ENCODE measurements around the gene SLC9A1. TPM values are rescaled to one million over a fixed set of nuclear protein-coding genes. Genes with fewer than 3 reads are reported as not detected.

The SLC9A1 gene
- polyA plus RNA-seq, 1 donor (not counting 4 experiments of a cell fraction or from before 2014, with no cell fraction given): 12.4 TPM

- Histone ChIP-seq H3K36me3 (ENCODE audit: control insufficient read depth in 2 of 2, extremely low read depth in 1 of 2, insufficient read depth in 2 of 2, low read length in 2 of 2) (peaks cover 8 to 19% of the 10 kb centered on the region in 2 experiments), H3K9me1 (ENCODE audit: control insufficient read depth, extremely low read depth, insufficient read depth, low read length) (peaks cover 17% of the 10 kb centered on the region), H3K4me3 (ENCODE audit: control insufficient read depth in 2 of 3, extremely low read depth in 1 of 3, insufficient read depth in 2 of 3, low read depth in 1 of 3, low read length in 3 of 3) (peak overlapping the region in 1 of 3 experiments; percentile 22), H3K4me1 (ENCODE audit: control insufficient read depth, extremely low read depth, insufficient read depth, low read length) (peaks cover 61% of the 10 kb centered on the region), H3K9ac (ENCODE audit: control insufficient read depth, extremely low read depth, insufficient read depth, low read length) (peak overlapping the region; percentile 53), H3K9me3 (ENCODE audit: control insufficient read depth, low read depth, low read length) (no peaks in the 10 kb centered on the region), H3K27me3 (ENCODE audit: control insufficient read depth, extremely low read depth, insufficient read depth, low read length) (no peaks in the 10 kb centered on the region), H4K20me1 (ENCODE audit: control insufficient read depth, extremely low read depth, insufficient read depth, low read length) (peaks cover 33% of the 10 kb centered on the region), H3K27ac (ENCODE audit: control insufficient read depth, insufficient read depth, low read length) (peak overlapping the region; percentile 70), H2AFZ (ENCODE audit: control insufficient read depth, low read length) (no peak overlapping the region), H3K4me2 (ENCODE audit: control insufficient read depth, extremely low read depth, insufficient read depth, low read depth, low read length) (peak overlapping the region; percentile 67), H3K79me2 (ENCODE audit: control insufficient read depth, insufficient read depth, low read length) (peaks cover 87% of the 10 kb centered on the region)
- TF ChIP-seq, protein P1, sequence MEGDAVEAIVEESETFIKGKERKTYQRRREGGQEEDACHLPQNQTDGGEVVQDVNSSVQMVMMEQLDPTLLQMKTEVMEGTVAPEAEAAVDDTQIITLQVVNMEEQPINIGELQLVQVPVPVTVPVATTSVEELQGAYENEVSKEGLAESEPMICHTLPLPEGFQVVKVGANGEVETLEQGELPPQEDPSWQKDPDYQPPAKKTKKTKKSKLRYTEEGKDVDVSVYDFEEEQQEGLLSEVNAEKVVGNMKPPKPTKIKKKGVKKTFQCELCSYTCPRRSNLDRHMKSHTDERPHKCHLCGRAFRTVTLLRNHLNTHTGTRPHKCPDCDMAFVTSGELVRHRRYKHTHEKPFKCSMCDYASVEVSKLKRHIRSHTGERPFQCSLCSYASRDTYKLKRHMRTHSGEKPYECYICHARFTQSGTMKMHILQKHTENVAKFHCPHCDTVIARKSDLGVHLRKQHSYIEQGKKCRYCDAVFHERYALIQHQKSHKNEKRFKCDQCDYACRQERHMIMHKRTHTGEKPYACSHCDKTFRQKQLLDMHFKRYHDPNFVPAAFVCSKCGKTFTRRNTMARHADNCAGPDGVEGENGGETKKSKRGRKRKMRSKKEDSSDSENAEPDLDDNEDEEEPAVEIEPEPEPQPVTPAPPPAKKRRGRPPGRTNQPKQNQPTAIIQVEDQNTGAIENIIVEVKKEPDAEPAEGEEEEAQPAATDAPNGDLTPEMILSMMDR (optimal IDR thresholded peaks at IDR 0.05 in 1 of 3, IDR thresholded peaks at IDR 0.05 in 1 of 3, conservative IDR thresholded peaks at IDR 0.05 in 1 of 3; ENCODE audit: extremely low read depth in 1 of 3, insufficient read depth in 2 of 3, low read length in 3 of 3): no peak
- no peak for TF ChIP-seq EZH2 (IDR thresholded peaks at IDR 0.05; ENCODE audit: low read length)
- no peak for DNase-seq (ENCODE audit: low read depth, low spot score)
- dilution Hi-C loops (cut with MboI; ENCODE audit: extremely low pct_ligation_motif_present, low sequenced_read_pairs): no loop called here
- FAIRE-seq: peak; percentile 87
Observed at GRCh38 chr1:27145934-27146354, 9.0 kb downstream of the SLC9A1 start.

- no peaks in the 10 kb centered on the region for H3K9me3 ChIP-seq (ENCODE audit: control insufficient read depth, low read depth, low read length)
- H3K9ac ChIP-seq (ENCODE audit: control insufficient read depth, extremely low read depth, insufficient read depth, low read length): peak overlapping the region; percentile 28
- H2AFZ ChIP-seq (ENCODE audit: control insufficient read depth, low read length): no peak overlapping the region
- no peak for TF ChIP-seq EZH2 (IDR thresholded peaks at IDR 0.05; ENCODE audit: low read length)
- TF ChIP-seq, protein P1 (optimal IDR thresholded peaks at IDR 0.05 in 1 of 3, IDR thresholded peaks at IDR 0.05 in 1 of 3, conservative IDR thresholded peaks at IDR 0.05 in 1 of 3; ENCODE audit: extremely low read depth in 1 of 3, insufficient read depth in 2 of 3, low read length in 3 of 3): no peak
- peaks cover 17% of the 10 kb centered on the region for H3K9me1 ChIP-seq (ENCODE audit: control insufficient read depth, extremely low read depth, insufficient read depth, low read length)
- DNase-seq (ENCODE audit: low read depth, low spot score) (no peak), FAIRE-seq (no peak)
- H3K27me3 ChIP-seq (ENCODE audit: control insufficient read depth, extremely low read depth, insufficient read depth, low read length): no peaks in the 10 kb centered on the region
- peaks cover 61% of the 10 kb centered on the region for H3K4me1 ChIP-seq (ENCODE audit: control insufficient read depth, extremely low read depth, insufficient read depth, low read length)
- no peak overlapping the region for H3K4me3 ChIP-seq (ENCODE audit: control insufficient read depth in 2 of 3, extremely low read depth in 1 of 3, insufficient read depth in 2 of 3, low read depth in 1 of 3, low read length in 3 of 3)
- peaks cover 87% of the 10 kb centered on the region for H3K79me2 ChIP-seq (ENCODE audit: control insufficient read depth, insufficient read depth, low read length)
- dilution Hi-C loops (cut with MboI; ENCODE audit: extremely low pct_ligation_motif_present, low sequenced_read_pairs): no loop called here
- H3K27ac ChIP-seq (ENCODE audit: control insufficient read depth, insufficient read depth, low read length): peak overlapping the region; percentile 70
- H3K36me3 ChIP-seq (ENCODE audit: control insufficient read depth in 2 of 2, extremely low read depth in 1 of 2, insufficient read depth in 2 of 2, low read length in 2 of 2): peaks cover 7 to 19% of the 10 kb centered on the region in 2 experiments
- peaks cover 40% of the 10 kb centered on the region for H4K20me1 ChIP-seq (ENCODE audit: control insufficient read depth, extremely low read depth, insufficient read depth, low read length)
- peak overlapping the region; percentile 67 for H3K4me2 ChIP-seq (ENCODE audit: control insufficient read depth, extremely low read depth, insufficient read depth, low read depth, low read length)
Observed at GRCh38 chr1:27144920-27145661, 9.8 kb downstream of the SLC9A1 start.

Measured in keratinocyte (primary cell).